GM23338 (cell line): ENCODE measurements around the gene UPF2. TPM values are rescaled to one million over a fixed set of nuclear protein-coding genes. Genes with fewer than 3 reads are reported as not detected.

ENCODE experiments used
- ATAC-seq: fragments of 200-7000 bp; cut with Tn5 transposase; 3 replicates; pipeline ENCODE4 v1.9.1; 2020
- DNase-seq: peaks from one replicate; pipeline ENCODE4 v3.0.0-alpha.2; 2015; ENCODE audit warnings: low spot score
- H2AFZ ChIP-seq: fragments of 200-600 bp; sonication (generic); 2 replicates; pipeline ENCODE4 v1.8.0; 2016; ENCODE audit warnings: antibody characterized with exemption, mild to moderate bottlenecking, moderate library complexity
- H3F3A ChIP-seq: fragments of 200-600 bp; sonication (generic); replicated peaks from 2 replicates; pipeline ENCODE4 v1.8.0; 2017; ENCODE audit warnings: antibody characterized with exemption, mixed run types, low read depth
- H3K27ac ChIP-seq: fragments of 200-600 bp; sonication (generic); 2 replicates; pipeline ENCODE4 v1.6.1; 2016; ENCODE audit warnings: low read depth
- H3K27me3 ChIP-seq: fragments of 200-600 bp; sonication (generic); 2 replicates; pipeline ENCODE4 v1.8.0; 2016; ENCODE audit warnings: mild to moderate bottlenecking, mixed run types, moderate library complexity; ENCODE audit not compliant: insufficient read depth
- H3K36me3 ChIP-seq: fragments of 200-600 bp; sonication (generic); 2 replicates; pipeline ENCODE4 v1.8.0; 2016; ENCODE audit warnings: mild to moderate bottlenecking; ENCODE audit not compliant: insufficient read depth
- H3K4me1 ChIP-seq: fragments of 200-600 bp; sonication (generic); 2 replicates; pipeline ENCODE4 v1.8.0; 2016; ENCODE audit warnings: mild to moderate bottlenecking, moderate library complexity; ENCODE audit not compliant: insufficient read depth
- H3K4me2 ChIP-seq: fragments of 200-600 bp; sonication (generic); 2 replicates; pipeline ENCODE4 v1.7.1; 2017; ENCODE audit warnings: mixed run types
- H3K4me3 ChIP-seq: fragments of 200-600 bp; sonication (generic); 2 replicates; pipeline ENCODE4 v1.6.1; 2016; ENCODE audit warnings: mixed run types
- H3K79me2 ChIP-seq: fragments of 200-600 bp; sonication (generic); replicated peaks from 2 replicates; pipeline ENCODE4 v1.8.0; 2017; ENCODE audit warnings: mild to moderate bottlenecking; ENCODE audit not compliant: insufficient read depth
- H3K9me2 ChIP-seq: fragments of 200-600 bp; sonication (generic); 2 replicates; pipeline ENCODE4 v1.8.0; 2017; ENCODE audit not compliant: insufficient read depth
- H4K20me1 ChIP-seq: fragments of 200-600 bp; sonication (generic); replicated peaks from 2 replicates; pipeline ENCODE4 v1.8.0; 2017; ENCODE audit warnings: mild to moderate bottlenecking; ENCODE audit not compliant: insufficient read depth
- H3K27ac Mint-ChIP-seq: 2 replicates; pipeline ENCODE4 v1.8.0; 2020; ENCODE audit warnings: inconsistent platforms, mild to moderate bottlenecking, moderate library complexity, mixed read lengths
- H3K27me3 Mint-ChIP-seq: 3 replicates; pipeline ENCODE4 v1.8.0; 2022; ENCODE audit warnings: low read depth, mild to moderate bottlenecking, moderate library complexity, mixed read lengths, inconsistent platforms; ENCODE audit not compliant: insufficient read depth, poor library complexity
- H3K36me3 Mint-ChIP-seq: 3 replicates; pipeline ENCODE4 v1.8.0; 2021; ENCODE audit warnings: low read depth, mild to moderate bottlenecking, inconsistent platforms, moderate library complexity, mixed read lengths
- H3K4me1 Mint-ChIP-seq: 3 replicates; pipeline ENCODE4 v1.8.0; 2020; ENCODE audit warnings: mild to moderate bottlenecking, inconsistent platforms, mixed read lengths
- H3K4me3 Mint-ChIP-seq: 3 replicates; pipeline ENCODE4 v1.8.0; 2021; ENCODE audit warnings: moderate library complexity, mild to moderate bottlenecking, inconsistent platforms, mixed read lengths
- H3K9me3 Mint-ChIP-seq: 3 replicates; pipeline ENCODE4 v1.8.0; 2020; ENCODE audit warnings: moderate library complexity, mild to moderate bottlenecking, inconsistent platforms, mixed read lengths
- CREB1 ChIP-seq: fragments of 250-450 bp; sonication (Bioruptor Pico); IDR thresholded peaks from 2 replicates; pipeline ENCODE4 v1.5.0; 2020; ENCODE audit warnings: low read depth, mild to moderate bottlenecking, moderate library complexity
- EZH2 ChIP-seq: fragments of 200-600 bp; sonication (generic); IDR thresholded peaks from one replicate; pipeline ENCODE4 v1.8.0; 2017; ENCODE audit warnings: antibody characterized with exemption, mild to moderate bottlenecking, low read depth; ENCODE audit not compliant: unreplicated experiment
- EZH2phosphoT487 ChIP-seq: fragments of 200-600 bp; sonication (generic); IDR thresholded peaks from one replicate; pipeline ENCODE4 v1.8.1; 2018; ENCODE audit warnings: antibody characterized with exemption; ENCODE audit not compliant: unreplicated experiment
- JUNB ChIP-seq: IDR thresholded peaks from one replicate; pipeline ENCODE4 v1.6.1; 2016; ENCODE audit warnings: antibody characterized with exemption; ENCODE audit not compliant: unreplicated experiment
- NANOG ChIP-seq: IDR thresholded peaks from 2 replicates; pipeline ENCODE4 v1.6.1; 2016; ENCODE audit warnings: antibody characterized with exemption, borderline replicate concordance
- POLR2AphosphoS5 ChIP-seq: IDR thresholded peaks from 2 replicates; pipeline ENCODE4 v1.6.1; 2016; ENCODE audit warnings: antibody characterized with exemption, low read depth
- STAT1 ChIP-seq: IDR thresholded peaks from one replicate; pipeline ENCODE4 v1.6.1; 2016; ENCODE audit warnings: antibody characterized with exemption; ENCODE audit not compliant: unreplicated experiment
- ZNF114 ChIP-seq: fragments of 250-450 bp; sonication (Bioruptor Pico); IDR thresholded peaks from 2 replicates; pipeline ENCODE4 v1.5.0; 2020; ENCODE audit warnings: mild to moderate bottlenecking, moderate library complexity
- ZNF331 ChIP-seq: fragments of 250-450 bp; sonication (Bioruptor Pico); IDR thresholded peaks from 2 replicates; pipeline ENCODE4 v1.5.0; 2020; ENCODE audit warnings: low read depth, mild to moderate bottlenecking, moderate library complexity
- ZNF462 ChIP-seq: fragments of 250-450 bp; sonication (Bioruptor Pico); IDR thresholded peaks from 2 replicates; pipeline ENCODE4 v1.5.0; 2020; ENCODE audit warnings: mild to moderate bottlenecking, moderate library complexity
- polyA plus RNA-seq: library from polyadenylated mRNA; unstranded; fragments of >200 nt; fragmentation: Nextera tagmentation; extraction: Ambion mirVana; gene quantifications from 2 replicates; pipeline ENCODE4 v1.2.1, GENCODE V29; 2016
- total RNA-seq: library from RNA; depleted of rRNA; stranded (reverse); fragments of >200 nt; shearing (Covaris generic); gene quantifications from 2 replicates; pipeline ENCODE4 v1.2.3, GENCODE V29; 2014
- TF ChIP-seq, protein P1 (sequence below), 2 experiments: fragments of 200-600 bp in 1 of 2; sonication (generic) in 1 of 2; conservative IDR thresholded peaks; 2 replicates each; pipeline versions ENCODE4 v1.5.1 to v1.6.1; 2016 to 2017; ENCODE audit warnings: antibody characterized with exemption in 2 of 2, low read depth in 2 of 2, mild to moderate bottlenecking in 2 of 2, moderate library complexity in 1 of 2
- TF ChIP-seq, protein P2 (sequence below): IDR thresholded peaks from 2 replicates; pipeline ENCODE4 v1.6.1; 2016; ENCODE audit warnings: antibody characterized with exemption
- TF ChIP-seq, protein P3 (sequence below): IDR thresholded peaks from one replicate; pipeline ENCODE4 v1.6.1; 2018; ENCODE audit warnings: antibody characterized with exemption; ENCODE audit not compliant: unreplicated experiment

UPF2 gene
- total and polyA plus RNA-seq, 2 experiments from 2014 or later: 29.0 to 78.5 TPM

DNA sequence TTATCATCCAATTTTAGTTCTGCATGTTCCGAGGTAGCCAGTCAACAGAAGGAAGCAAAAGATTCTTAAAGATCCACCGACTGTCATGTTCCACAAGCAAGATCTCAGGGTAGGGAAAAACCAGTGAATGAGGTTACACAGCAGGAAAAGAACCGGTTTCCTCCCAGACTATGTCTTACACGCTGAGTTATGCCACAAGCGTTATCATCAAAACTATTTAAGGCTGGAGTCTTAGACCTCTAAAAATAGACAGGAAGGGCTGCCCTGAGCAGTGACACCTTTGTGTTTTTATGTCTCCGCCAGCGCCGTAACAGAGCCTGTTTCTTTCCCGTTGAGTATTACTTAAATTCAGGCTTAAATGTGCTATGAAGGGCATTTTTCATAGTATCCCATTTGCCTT is 171.1 kb downstream of the UPF2 start:
- Histone ChIP-seq H3K9me2 (no peaks in the 10 kb centered on the region), H3K27ac (no peak overlapping the region), H3K4me1 (peaks cover 30% of the 10 kb centered on the region), H3K4me2 (no peak overlapping the region), H3K4me3 (no peak overlapping the region), H2AFZ (no peak overlapping the region), H3F3A (peaks cover 4% of the 10 kb centered on the region), H3K79me2 (no peaks in the 10 kb centered on the region), H4K20me1 (no peaks in the 10 kb centered on the region), H3K27me3 (peaks cover 32% of the 10 kb centered on the region), H3K36me3 (no peaks in the 10 kb centered on the region)
- DNase-seq: no peak
- Mint-ChIP-seq H3K4me1 (peaks cover 49% of the 10 kb centered on the region), H3K27me3 (peaks cover 3% of the 10 kb centered on the region), H3K36me3 (no peaks in the 10 kb centered on the region), H3K27ac (no peak overlapping the region), H3K4me3 (no peak overlapping the region), H3K9me3 (no peaks in the 10 kb centered on the region)
- no peak for ATAC-seq
- no peak for TF ChIP-seq STAT1
- TF ChIP-seq, protein P1, sequence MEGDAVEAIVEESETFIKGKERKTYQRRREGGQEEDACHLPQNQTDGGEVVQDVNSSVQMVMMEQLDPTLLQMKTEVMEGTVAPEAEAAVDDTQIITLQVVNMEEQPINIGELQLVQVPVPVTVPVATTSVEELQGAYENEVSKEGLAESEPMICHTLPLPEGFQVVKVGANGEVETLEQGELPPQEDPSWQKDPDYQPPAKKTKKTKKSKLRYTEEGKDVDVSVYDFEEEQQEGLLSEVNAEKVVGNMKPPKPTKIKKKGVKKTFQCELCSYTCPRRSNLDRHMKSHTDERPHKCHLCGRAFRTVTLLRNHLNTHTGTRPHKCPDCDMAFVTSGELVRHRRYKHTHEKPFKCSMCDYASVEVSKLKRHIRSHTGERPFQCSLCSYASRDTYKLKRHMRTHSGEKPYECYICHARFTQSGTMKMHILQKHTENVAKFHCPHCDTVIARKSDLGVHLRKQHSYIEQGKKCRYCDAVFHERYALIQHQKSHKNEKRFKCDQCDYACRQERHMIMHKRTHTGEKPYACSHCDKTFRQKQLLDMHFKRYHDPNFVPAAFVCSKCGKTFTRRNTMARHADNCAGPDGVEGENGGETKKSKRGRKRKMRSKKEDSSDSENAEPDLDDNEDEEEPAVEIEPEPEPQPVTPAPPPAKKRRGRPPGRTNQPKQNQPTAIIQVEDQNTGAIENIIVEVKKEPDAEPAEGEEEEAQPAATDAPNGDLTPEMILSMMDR (conservative IDR thresholded peaks at IDR 0.05; ENCODE audit: low read depth in 2 of 2): no peak
- no peak for TF ChIP-seq ZNF331 (CRISPR knock-in tag)
- TF ChIP-seq EZH2: no peak
- no peak for TF ChIP-seq JUNB
- TF ChIP-seq NANOG: no peak
- TF ChIP-seq ZNF462 (CRISPR knock-in tag): no peak
- TF ChIP-seq EZH2phosphoT487: no peak
- TF ChIP-seq ZNF114: no peak
- no peak for TF ChIP-seq POLR2AphosphoS5
- TF ChIP-seq, protein P2, sequence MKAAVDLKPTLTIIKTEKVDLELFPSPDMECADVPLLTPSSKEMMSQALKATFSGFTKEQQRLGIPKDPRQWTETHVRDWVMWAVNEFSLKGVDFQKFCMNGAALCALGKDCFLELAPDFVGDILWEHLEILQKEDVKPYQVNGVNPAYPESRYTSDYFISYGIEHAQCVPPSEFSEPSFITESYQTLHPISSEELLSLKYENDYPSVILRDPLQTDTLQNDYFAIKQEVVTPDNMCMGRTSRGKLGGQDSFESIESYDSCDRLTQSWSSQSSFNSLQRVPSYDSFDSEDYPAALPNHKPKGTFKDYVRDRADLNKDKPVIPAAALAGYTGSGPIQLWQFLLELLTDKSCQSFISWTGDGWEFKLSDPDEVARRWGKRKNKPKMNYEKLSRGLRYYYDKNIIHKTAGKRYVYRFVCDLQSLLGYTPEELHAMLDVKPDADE: no peak
- TF ChIP-seq, protein P3, sequence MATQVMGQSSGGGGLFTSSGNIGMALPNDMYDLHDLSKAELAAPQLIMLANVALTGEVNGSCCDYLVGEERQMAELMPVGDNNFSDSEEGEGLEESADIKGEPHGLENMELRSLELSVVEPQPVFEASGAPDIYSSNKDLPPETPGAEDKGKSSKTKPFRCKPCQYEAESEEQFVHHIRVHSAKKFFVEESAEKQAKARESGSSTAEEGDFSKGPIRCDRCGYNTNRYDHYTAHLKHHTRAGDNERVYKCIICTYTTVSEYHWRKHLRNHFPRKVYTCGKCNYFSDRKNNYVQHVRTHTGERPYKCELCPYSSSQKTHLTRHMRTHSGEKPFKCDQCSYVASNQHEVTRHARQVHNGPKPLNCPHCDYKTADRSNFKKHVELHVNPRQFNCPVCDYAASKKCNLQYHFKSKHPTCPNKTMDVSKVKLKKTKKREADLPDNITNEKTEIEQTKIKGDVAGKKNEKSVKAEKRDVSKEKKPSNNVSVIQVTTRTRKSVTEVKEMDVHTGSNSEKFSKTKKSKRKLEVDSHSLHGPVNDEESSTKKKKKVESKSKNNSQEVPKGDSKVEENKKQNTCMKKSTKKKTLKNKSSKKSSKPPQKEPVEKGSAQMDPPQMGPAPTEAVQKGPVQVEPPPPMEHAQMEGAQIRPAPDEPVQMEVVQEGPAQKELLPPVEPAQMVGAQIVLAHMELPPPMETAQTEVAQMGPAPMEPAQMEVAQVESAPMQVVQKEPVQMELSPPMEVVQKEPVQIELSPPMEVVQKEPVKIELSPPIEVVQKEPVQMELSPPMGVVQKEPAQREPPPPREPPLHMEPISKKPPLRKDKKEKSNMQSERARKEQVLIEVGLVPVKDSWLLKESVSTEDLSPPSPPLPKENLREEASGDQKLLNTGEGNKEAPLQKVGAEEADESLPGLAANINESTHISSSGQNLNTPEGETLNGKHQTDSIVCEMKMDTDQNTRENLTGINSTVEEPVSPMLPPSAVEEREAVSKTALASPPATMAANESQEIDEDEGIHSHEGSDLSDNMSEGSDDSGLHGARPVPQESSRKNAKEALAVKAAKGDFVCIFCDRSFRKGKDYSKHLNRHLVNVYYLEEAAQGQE: no peak
- TF ChIP-seq CREB1 (CRISPR knock-in tag): no peak
